OCI-LY7 (cell line): ENCODE measurements around the gene SPRN.

ENCODE experiments used
- EZH2phosphoT487 ChIP-seq: fragments of 200-600 bp; sonication (generic); IDR thresholded peaks from 2 replicates; pipeline ENCODE4 v1.6.1; 2018; ENCODE audit warnings: low read depth, borderline replicate concordance, mild to moderate bottlenecking, mixed run types, antibody characterized with exemption, low read length, moderate library complexity, mixed read lengths
- TF ChIP-seq, protein P1 (sequence below): fragments of 200-600 bp; sonication (generic); conservative IDR thresholded peaks from 2 replicates; pipeline ENCODE4 v1.5.1; 2014; ENCODE audit warnings: mild to moderate bottlenecking, antibody characterized with exemption, low read length, moderate library complexity, mixed read lengths

DNA sequence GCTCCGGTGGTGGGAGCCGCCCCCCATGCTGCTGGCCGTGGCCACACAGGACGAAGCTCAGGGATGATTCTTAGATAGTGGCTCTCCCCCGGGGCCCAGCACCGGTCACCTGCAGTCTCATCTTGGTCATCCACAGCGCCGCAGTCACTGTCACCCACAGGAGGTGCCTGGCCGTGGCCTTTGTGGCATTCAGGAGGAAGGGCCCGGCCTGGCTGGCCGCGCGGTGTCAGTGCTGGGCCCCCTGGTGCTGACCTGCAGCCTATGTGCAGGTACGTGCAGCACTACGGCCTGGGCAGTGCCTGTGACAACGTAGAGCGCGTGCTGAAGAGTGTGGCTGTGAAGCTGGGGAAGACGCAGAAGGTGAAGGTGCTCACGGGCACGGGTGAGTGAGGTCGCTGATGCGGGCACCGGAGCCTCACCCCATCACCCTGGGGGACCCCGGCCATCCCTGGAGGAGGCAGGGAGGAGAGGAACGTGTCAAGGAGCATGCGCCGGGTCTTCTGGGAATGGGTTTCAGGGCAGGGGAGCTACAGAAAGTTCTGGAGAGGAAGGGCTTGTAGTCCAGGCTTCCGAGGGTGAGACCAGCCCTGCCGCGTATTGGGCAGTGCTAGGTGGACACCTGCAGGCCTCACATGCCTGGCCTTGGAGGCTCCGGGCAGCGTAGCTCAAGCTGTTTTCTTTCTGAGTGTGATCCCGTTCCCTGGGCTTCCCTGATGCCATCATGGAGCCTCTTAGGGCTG is 5.0 kb downstream of the SPRN start:
- TF ChIP-seq, protein P1, sequence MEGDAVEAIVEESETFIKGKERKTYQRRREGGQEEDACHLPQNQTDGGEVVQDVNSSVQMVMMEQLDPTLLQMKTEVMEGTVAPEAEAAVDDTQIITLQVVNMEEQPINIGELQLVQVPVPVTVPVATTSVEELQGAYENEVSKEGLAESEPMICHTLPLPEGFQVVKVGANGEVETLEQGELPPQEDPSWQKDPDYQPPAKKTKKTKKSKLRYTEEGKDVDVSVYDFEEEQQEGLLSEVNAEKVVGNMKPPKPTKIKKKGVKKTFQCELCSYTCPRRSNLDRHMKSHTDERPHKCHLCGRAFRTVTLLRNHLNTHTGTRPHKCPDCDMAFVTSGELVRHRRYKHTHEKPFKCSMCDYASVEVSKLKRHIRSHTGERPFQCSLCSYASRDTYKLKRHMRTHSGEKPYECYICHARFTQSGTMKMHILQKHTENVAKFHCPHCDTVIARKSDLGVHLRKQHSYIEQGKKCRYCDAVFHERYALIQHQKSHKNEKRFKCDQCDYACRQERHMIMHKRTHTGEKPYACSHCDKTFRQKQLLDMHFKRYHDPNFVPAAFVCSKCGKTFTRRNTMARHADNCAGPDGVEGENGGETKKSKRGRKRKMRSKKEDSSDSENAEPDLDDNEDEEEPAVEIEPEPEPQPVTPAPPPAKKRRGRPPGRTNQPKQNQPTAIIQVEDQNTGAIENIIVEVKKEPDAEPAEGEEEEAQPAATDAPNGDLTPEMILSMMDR = no peak
- TF ChIP-seq EZH2phosphoT487 = no peak
